Smooth muscle cell (in vitro differentiated cells): ENCODE measurements around the gene CCIN. TPM values are rescaled to one million over a fixed set of nuclear protein-coding genes. Genes with fewer than 3 reads are reported as not detected.

Experiments used
- DNase-seq: peaks from one replicate; lab custom pipeline; 2025; ENCODE audit not compliant: unreplicated experiment; lab: John Stamatoyannopoulos, UW
- H2AFZ ChIP-seq: fragments of 200-600 bp; sonication (generic); 2 replicates; pipeline ENCODE4 v1.6.0; 2016; ENCODE audit warnings: antibody characterized with exemption, low read depth, mild to moderate bottlenecking
- H3F3A ChIP-seq: fragments of 200-600 bp; sonication (generic); 2 replicates; pipeline ENCODE4 v1.6.0; 2017; ENCODE audit warnings: antibody characterized with exemption, low read depth
- H3K27ac ChIP-seq: fragments of 200-600 bp; sonication (generic); 2 replicates; pipeline ENCODE4 v1.5.1; 2016; ENCODE audit warnings: low read depth, mild to moderate bottlenecking
- H3K27me3 ChIP-seq: fragments of 200-600 bp; sonication (generic); 2 replicates; pipeline ENCODE4 v1.6.1; 2016; ENCODE audit warnings: low read depth, mild to moderate bottlenecking
- H3K36me3 ChIP-seq: fragments of 200-600 bp; sonication (generic); 2 replicates; pipeline ENCODE4 v1.5.1; 2016; ENCODE audit warnings: low read depth
- H3K4me1 ChIP-seq: fragments of 200-600 bp; sonication (generic); 2 replicates; pipeline ENCODE4 v1.5.1; 2016; ENCODE audit warnings: low read depth
- H3K4me2 ChIP-seq: fragments of 200-600 bp; sonication (generic); 2 replicates; pipeline ENCODE4 v1.6.0; 2016; ENCODE audit warnings: mild to moderate bottlenecking
- H3K4me3 ChIP-seq: fragments of 200-600 bp; sonication (generic); 2 replicates; pipeline ENCODE4 v1.5.1; 2016; ENCODE audit warnings: mild to moderate bottlenecking
- H3K79me2 ChIP-seq: fragments of 200-600 bp; sonication (generic); 2 replicates; pipeline ENCODE4 v1.6.0; 2016; ENCODE audit warnings: low read depth, mild to moderate bottlenecking
- H3K9ac ChIP-seq: fragments of 200-600 bp; sonication (generic); 2 replicates; pipeline ENCODE4 v1.6.0; 2016; ENCODE audit warnings: low read depth
- H3K9me3 ChIP-seq: fragments of 200-600 bp; sonication (generic); replicated peaks from 2 replicates; pipeline ENCODE4 v1.5.1; 2016; ENCODE audit warnings: low read depth
- H4K20me1 ChIP-seq: fragments of 200-600 bp; sonication (generic); 2 replicates; pipeline ENCODE4 v1.6.0; 2016; ENCODE audit warnings: low read depth
- WGBS: methylation state at CpG from one replicate; pipeline ENCODE4 v1.1.7; 2016; ENCODE audit warnings: low lambda C conversion rate; 5-methylcytosine and 5-hydroxymethylcytosine counted together
- polyA plus RNA-seq: library from polyadenylated mRNA; unstranded; fragments of >200 nt; fragmentation: Nextera tagmentation; extraction: Ambion mirVana; gene quantifications from 2 replicates; pipeline ENCODE4 v1.2.1, GENCODE V29; 2016
- total RNA-seq: library from RNA; depleted of rRNA; stranded (reverse); fragments of >200 nt; gene quantifications from 2 replicates; pipeline ENCODE4 v1.2.3, GENCODE V29; 2014
- TF ChIP-seq, protein P1 (sequence below): fragments of 200-600 bp; sonication (generic); IDR thresholded peaks from 2 replicates; pipeline ENCODE4 v1.5.1; 2017; ENCODE audit warnings: borderline replicate concordance, mild to moderate bottlenecking, antibody characterized with exemption; ENCODE audit not compliant: insufficient read depth, poor library complexity, severe bottlenecking

The CCIN gene
- total and polyA plus RNA-seq, 2 experiments from 2014 or later: 0.31 to 1.3 TPM

DNA sequence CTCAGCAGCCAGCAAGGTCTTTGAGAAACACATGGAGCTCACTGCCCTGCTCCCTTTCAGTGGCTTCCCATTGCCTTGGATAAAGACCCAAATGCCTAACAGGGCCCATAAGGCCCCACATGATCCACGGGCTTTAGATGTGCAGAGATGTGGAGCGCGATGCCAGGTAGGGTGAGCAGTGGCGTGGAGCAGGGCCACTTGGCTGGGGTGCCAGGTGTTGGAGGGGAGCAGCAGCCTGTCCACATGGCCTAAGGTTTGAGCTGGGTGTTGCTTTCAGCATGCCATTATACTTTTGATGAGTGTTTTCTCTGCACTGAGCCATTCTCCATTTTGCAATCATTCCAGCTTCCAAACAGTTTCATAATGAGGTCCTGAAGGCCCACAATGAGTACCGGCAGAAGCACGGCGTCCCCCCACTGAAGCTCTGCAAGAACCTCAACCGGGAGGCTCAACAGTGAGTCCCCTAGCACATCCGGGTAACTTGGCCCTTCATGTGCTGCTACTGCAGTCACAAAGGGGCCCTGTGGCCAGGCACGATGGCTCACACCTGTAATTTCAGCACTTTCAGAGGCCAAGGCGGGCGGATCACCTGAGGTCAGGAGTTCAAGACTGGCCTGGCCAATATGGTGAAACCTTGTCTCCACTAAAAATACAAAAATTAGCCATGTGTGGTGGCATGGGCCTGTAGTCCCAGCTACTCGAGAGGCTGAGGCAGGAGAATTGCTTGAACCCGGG lies 21.6 kb upstream of the CCIN start:
- Histone ChIP-seq H3K4me3 (no peak overlapping the region), H3K36me3 (no peaks in the 10 kb centered on the region), H3F3A (peaks cover 31% of the 10 kb centered on the region), H3K27me3 (no peaks in the 10 kb centered on the region), H3K9me3 (no peaks in the 10 kb centered on the region), H2AFZ (no peak overlapping the region), H3K4me2 (peak overlapping the region; percentile 49), H3K79me2 (no peaks in the 10 kb centered on the region), H3K9ac (no peak overlapping the region), H3K27ac (peak overlapping the region; percentile 83), H4K20me1 (no peaks in the 10 kb centered on the region), H3K4me1 (peaks cover 5% of the 10 kb centered on the region)
- DNase-seq: no peak
- TF ChIP-seq, protein P1, sequence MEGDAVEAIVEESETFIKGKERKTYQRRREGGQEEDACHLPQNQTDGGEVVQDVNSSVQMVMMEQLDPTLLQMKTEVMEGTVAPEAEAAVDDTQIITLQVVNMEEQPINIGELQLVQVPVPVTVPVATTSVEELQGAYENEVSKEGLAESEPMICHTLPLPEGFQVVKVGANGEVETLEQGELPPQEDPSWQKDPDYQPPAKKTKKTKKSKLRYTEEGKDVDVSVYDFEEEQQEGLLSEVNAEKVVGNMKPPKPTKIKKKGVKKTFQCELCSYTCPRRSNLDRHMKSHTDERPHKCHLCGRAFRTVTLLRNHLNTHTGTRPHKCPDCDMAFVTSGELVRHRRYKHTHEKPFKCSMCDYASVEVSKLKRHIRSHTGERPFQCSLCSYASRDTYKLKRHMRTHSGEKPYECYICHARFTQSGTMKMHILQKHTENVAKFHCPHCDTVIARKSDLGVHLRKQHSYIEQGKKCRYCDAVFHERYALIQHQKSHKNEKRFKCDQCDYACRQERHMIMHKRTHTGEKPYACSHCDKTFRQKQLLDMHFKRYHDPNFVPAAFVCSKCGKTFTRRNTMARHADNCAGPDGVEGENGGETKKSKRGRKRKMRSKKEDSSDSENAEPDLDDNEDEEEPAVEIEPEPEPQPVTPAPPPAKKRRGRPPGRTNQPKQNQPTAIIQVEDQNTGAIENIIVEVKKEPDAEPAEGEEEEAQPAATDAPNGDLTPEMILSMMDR: no peak
- WGBS: 95% methylated on average over 14 of the region's 14 CpGs

DNA sequence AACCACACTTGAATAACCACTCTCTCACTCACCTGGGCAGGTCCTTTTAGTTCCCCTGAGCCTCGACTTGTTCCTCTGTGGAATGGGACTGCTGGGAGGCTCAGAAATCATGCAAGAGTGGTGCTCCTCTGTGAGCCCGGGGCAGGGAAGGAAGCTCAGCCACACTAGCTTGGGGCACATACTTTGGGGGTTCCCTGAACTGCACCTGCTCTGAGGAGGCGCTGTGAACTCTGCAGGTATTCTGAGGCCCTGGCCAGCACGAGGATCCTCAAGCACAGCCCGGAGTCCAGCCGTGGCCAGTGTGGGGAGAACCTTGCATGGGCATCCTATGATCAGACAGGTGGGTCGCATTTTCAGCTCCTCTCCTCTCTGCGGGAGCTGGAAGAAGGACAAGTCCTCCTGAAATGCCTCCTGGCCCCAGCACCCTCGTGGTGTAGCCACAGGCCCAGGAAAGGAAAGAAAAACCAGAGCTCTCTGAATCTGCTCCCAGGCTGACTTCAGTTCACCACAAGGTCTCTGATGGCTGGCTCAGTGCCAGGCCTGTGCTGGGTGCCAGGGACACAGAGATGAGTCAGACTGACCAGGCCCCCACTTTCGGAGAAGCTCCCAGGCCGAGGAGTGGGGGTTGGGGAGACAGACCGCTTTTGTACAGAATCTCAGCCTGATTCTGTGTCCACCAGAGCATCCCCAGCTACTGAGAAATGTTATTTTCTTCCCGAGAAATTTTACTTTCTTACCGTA lies 20.7 kb upstream of the CCIN start:
- H3K4me1 ChIP-seq: peaks cover 5% of the 10 kb centered on the region
- peaks cover 31% of the 10 kb centered on the region for H3F3A ChIP-seq
- H3K27ac ChIP-seq: peak overlapping the region; percentile 83
- peak overlapping the region; percentile 76 for H3K4me2 ChIP-seq
- no peak overlapping the region for H2AFZ ChIP-seq
- 61% methylated on average over 14 of the region's 14 CpGs for WGBS
- TF ChIP-seq, protein P1: no peak
- H3K79me2 ChIP-seq: no peaks in the 10 kb centered on the region
- peak overlapping the region; percentile 48 for H3K9ac ChIP-seq
- H3K9me3 ChIP-seq: no peaks in the 10 kb centered on the region
- no peaks in the 10 kb centered on the region for H3K27me3 ChIP-seq
- H3K36me3 ChIP-seq: no peaks in the 10 kb centered on the region
- peak; percentile 81 for DNase-seq
- H3K4me3 ChIP-seq: no peak overlapping the region
- no peaks in the 10 kb centered on the region for H4K20me1 ChIP-seq

DNA sequence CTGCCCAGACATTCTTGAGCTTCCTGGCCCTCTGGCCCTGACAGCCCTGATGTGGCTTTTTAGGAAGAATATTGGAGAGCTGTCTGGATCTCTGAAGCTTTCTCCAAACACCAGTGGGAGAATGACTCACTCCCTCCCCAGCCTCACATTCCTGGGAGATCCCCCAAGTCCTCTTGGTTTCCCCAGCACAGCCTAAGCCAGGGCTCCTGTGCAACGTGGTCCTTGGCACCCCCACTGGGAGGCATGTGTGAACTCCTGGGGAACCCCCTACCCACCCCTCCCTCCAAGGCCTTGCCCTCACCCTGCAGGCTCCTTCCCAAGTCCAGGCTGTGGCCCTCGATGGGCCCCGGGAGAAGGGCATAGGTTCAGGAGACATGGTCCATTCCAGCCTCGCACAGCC lies 20.0 kb upstream of the CCIN start:
- Histone ChIP-seq H3K9me3 (no peaks in the 10 kb centered on the region), H3K27ac (peak overlapping the region; percentile 83), H4K20me1 (no peaks in the 10 kb centered on the region), H3K9ac (peak overlapping the region; percentile 48), H3K4me1 (peaks cover 5% of the 10 kb centered on the region), H3K36me3 (no peaks in the 10 kb centered on the region), H3F3A (peaks cover 31% of the 10 kb centered on the region), H3K4me3 (no peak overlapping the region), H3K27me3 (no peaks in the 10 kb centered on the region), H3K79me2 (no peaks in the 10 kb centered on the region), H3K4me2 (peak overlapping the region; percentile 76), H2AFZ (no peak overlapping the region)
- 65% methylated on average over 4 of the region's 4 CpGs for WGBS
- no peak for DNase-seq
- TF ChIP-seq, protein P1: no peak
